GM18858 (cell line): ENCODE measurements around the gene SMTNL2.
A peak's percentile ranks its signal among the peaks of the same experiment; 100 is the strongest.
"Not testable (repeated sequence)": the region's sequence is repeated elsewhere in the genome, so short reads cannot be mapped to it uniquely, and the experiment has no call there.

Source experiments
- ATAC-seq: cut with Tn5 transposase; IDR thresholded peaks from one replicate; pipeline ENCODE4 v1.9.1; 2021; ENCODE audit not compliant: unreplicated experiment

Gene SMTNL2

DNA sequence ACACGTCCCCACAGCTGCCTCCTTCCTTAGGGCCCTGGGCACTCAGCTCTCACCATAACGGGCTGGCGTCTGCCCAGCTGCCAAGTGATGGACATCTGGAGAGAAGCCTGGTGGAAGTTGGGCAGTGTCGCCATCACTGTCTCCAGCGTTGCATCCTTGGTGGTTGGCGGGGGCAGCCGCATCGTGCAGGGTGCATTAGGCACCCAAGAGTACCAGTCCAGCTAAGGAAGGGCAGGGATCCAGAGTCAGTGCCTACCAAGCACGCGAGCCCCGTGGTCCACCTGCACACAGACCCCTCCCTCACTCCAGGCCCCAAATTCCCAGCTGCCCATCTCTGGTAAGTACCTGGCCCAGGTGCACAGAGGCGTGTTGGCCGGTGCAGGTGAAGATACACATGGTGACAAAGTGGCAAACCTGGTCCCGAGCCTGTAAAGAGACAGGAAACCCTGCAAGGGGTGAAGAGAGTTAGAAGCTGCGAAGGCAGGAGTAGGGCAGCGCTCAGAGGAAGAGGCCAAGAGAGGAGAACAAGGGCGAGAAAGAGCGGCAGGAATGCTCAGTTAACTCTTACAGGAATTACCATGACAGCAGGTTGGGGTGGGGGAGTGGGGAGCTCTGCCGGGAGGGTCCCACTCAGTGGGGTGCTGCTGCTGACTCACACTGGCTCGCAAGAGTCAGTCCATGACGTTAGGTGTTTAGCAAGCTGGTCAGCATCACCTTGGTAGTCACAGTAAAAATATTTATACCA is 47.7 kb downstream of the SMTNL2 start:
- ATAC-seq, result no peak

GRCh38 chr17:4632581-4632920 is 48.2 kb downstream of the SMTNL2 start:
- ATAC-seq, result no peak

GRCh38 chr17:4633643-4634042 is 49.3 kb downstream of the SMTNL2 start:
- no peak for ATAC-seq

GRCh38 chr17:4634976-4635375 is 50.6 kb downstream of the SMTNL2 start:
- ATAC-seq, result no peak

DNA sequence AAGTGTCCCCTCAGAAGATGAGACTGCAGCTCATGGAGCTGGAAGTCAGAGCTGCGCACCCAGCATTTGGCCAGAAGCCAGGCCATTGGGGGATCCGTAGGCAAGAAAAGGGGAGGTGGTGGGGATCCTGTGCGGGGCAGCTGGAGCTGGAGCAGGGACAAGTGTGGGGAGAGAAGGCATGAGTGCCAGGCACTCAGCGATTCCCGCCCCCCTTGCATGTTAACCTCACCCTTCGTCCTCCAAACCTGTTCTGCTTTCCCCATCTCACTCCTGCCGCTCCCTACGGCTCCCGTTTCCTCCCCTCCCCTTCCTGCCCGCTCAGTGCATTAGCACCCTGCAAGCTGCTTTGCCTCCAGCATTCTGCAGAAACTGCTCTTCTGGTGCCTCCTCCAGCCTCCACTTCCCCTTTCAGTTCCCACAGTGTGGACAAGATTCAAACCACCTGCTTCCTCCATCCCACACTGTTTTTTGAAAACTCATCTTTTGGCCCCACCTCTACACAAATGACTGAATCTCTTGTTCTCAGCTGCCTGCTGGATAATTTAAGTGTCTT is 51.6 kb downstream of the SMTNL2 start:
- peak; percentile 38 for ATAC-seq

DNA sequence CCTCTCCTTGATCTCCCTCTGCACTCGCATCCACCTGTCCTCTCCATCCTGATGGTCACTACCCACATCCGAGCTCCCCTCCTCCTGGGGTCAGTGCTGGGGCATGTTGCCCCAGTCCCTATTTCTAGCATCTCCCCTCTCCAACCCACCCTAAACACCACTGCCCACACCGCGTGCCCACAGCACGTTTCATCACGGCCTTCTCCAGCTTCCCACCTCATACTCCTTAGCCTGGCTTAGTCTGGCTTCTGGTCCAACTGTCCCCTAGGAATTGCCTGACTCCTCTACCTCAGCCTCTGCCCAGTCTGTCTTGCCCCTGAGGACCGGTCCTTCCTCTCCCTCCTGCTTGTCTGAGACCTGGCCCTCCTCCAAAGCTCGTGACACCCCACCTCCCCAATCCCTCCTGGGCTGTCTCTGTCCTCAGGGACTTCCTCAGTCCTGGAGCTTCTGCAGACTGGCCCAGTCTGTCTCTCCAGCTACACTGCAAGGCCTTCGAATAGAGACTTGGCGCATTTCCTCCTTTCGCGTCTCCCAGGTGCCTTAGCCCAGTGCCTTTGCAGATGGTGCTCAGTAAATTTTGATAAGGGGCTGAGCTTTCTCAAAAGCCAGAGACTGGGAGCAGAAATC is 52.3 kb downstream of the SMTNL2 start:
- ATAC-seq, result no peak

DNA sequence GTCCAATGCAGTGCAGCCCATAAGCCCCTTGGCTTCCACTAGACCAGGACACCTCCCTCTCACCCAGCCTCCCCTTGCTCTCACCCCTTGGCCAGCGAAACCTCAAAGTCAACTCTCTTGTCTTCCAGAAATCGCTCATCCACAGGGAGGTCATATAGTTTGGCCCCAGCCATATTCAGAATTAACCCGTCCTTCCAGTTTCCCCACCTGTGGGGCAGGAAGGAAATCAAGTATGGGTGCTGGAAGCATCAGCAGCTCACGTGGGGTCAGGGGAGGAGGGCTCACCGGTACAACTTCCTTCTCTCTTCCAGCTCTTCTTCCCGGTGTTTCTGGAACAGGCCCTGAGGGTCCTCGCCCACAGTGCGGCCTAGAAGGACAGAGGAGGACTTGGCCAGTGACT is 54.4 kb downstream of the SMTNL2 start:
- ATAC-seq, result not testable (repeated sequence)

GRCh38 chr17:4639301-4640059 is 55.2 kb downstream of the SMTNL2 start:
- not testable (repeated sequence) for ATAC-seq

- not testable (repeated sequence) for ATAC-seq
Measured at GRCh38 chr17:4640569-4641188, 56.4 kb downstream of the SMTNL2 start.

GRCh38 chr17:4641297-4642195 is 57.2 kb downstream of the SMTNL2 start, which contains the start of gene ALOX15:
Gene ALOX15 (minus strand): TSS chr17:4641678. CDS start chr17:4641651, 27 bp downstream.
- no peak for ATAC-seq

DNA sequence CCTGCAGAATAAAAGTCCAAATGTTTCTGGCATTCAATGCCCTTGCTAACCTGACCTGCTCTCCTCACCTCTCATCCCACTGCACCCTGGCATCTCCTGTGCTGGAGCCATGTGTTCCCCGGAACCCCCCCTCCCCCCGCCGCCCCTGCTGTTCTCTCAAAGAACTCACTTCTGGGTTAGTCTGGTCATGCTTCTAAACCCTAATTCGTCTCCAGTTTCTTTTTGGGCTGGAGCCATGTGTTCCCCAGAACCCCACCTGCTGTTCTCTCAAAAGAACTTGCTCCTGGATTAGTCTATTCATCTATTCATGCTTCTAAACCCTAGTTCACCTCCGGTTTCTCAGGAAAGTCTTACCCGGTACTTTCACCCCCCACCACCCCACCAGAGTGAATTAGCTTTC is 58.0 kb downstream of the SMTNL2 start:
- ATAC-seq, result no peak

GRCh38 chr17:4643676-4644075 is 59.3 kb downstream of the SMTNL2 start:
- no peak for ATAC-seq

DNA sequence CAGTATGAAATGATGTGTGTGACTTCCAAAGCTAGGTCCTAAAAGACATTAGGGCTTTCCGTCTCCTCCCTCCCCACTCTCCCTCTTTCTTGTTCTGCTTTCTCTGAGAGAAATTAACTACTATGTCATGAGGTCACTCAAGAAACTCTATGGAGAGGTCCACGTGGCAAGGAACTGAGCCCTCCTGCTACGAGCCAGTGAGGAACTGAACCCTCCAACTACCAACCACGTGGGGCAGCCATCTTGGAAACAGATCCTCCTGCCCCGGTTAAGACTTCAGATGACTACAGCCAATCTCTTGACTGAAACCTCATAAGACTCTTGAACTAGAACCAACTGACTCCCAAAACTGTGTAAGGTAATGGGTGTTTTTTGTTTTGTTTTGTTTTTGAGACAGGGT is 61.3 kb downstream of the SMTNL2 start:
- no peak for ATAC-seq

DNA sequence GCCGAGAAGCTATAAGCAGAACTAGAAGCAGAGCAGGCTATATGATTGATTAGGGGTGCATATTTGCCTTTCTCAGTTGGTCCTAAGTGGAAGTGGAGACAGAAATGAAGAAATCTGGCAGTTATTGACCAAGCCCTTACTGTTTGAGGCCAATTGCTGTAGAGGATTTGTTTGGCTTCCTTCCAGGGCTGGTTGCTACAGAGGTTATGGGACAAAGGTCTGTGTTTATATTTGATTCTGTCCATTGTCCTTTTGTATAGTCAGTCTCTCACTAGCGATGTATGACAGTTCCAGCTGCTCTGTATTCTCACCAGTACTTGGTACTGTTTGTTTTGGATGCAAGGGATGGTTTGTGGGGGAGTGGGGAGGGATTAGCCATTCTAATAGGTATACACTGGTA is 64.4 kb downstream of the SMTNL2 start:
- ATAC-seq, result no peak

DNA sequence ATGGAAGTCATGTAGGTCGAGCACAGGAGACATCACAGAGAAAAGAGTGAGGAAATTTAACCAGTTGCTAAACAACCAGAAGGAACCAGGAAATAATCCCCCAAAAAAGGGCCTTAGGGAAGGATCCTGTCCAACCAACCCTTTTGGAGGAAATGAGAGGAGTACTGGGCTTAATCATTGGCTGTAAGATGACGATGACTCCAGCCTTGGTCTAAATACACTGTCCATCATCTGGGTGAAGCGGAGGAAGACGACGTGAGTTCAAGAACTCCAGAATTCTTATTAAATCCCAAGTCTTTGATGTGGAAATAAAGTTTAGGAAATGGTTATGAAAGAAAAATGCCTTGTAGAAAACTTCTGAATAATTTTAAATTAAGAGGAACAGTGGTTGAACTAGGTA is 68.7 kb downstream of the SMTNL2 start:
- ATAC-seq, result no peak

- not testable (repeated sequence) for ATAC-seq
Measured at GRCh38 chr17:4655933-4656332, 71.6 kb downstream of the SMTNL2 start.

GRCh38 chr17:4657678-4658077 is 73.3 kb downstream of the SMTNL2 start:
- ATAC-seq, result no peak
